HepG2 (cell line): ENCODE results near the gene FAM20C. TPM values are rescaled to one million over a fixed set of nuclear protein-coding genes. Genes with fewer than 3 reads are reported as not detected.

Experiments
- ARID5B ChIP-seq: IDR thresholded peaks from 2 replicates; pipeline ENCODE4 v1.4.0; 2020; ENCODE audit warnings: mild to moderate bottlenecking, missing genetic modification reagents
- CCAR2 ChIP-seq: fragments of 200-400 bp; formaldehyde crosslinking; optimal IDR thresholded peaks from 2 replicates; pipeline ENCODE3; 2018; ENCODE audit warnings: low read depth, mild to moderate bottlenecking, low read length, moderate library complexity
- CTCF ChIP-seq: sonication (generic); formaldehyde crosslinking; IDR thresholded peaks from 2 replicates; pipeline ENCODE4 v1.5.0; 2020; ENCODE audit warnings: mild to moderate bottlenecking, missing genetic modification reagents, moderate library complexity
- HOXA3 ChIP-seq: sonication (generic); formaldehyde crosslinking; IDR thresholded peaks from 2 replicates; pipeline ENCODE4 v1.5.0; 2020; ENCODE audit warnings: missing genetic modification reagents
- IKZF1 ChIP-seq: fragments of 450-650 bp; IDR thresholded peaks from 2 replicates; pipeline ENCODE4 v1.7.1; 2016
- IRF1 ChIP-seq: sonication (generic); formaldehyde crosslinking; IDR thresholded peaks from 2 replicates; pipeline ENCODE4 v1.4.0; 2020; ENCODE audit warnings: low read depth, mild to moderate bottlenecking, missing genetic modification reagents
- MYNN ChIP-seq: sonication (generic); formaldehyde crosslinking; IDR thresholded peaks from 2 replicates; pipeline ENCODE4 v1.4.0; 2020; ENCODE audit warnings: mild to moderate bottlenecking, low read depth, missing genetic modification reagents
- MYPOP ChIP-seq: sonication (generic); formaldehyde crosslinking; IDR thresholded peaks from 2 replicates; pipeline ENCODE4 v1.8.1; 2023; ENCODE audit warnings: mild to moderate bottlenecking, moderate library complexity, missing genetic modification reagents
- SPEN ChIP-seq: sonication (generic); formaldehyde crosslinking; IDR thresholded peaks from 2 replicates; pipeline ENCODE4 v1.5.1; 2020; ENCODE audit warnings: low read depth, mild to moderate bottlenecking, missing genetic modification reagents
- UBTF ChIP-seq: sonication (generic); formaldehyde crosslinking; IDR thresholded peaks from 2 replicates; pipeline ENCODE4 v1.4.0; 2020; ENCODE audit warnings: mild to moderate bottlenecking, missing genetic modification reagents
- ZBTB34 ChIP-seq: sonication (generic); formaldehyde crosslinking; IDR thresholded peaks from 2 replicates; pipeline ENCODE4 v1.8.0; 2022; ENCODE audit warnings: mild to moderate bottlenecking, missing genetic modification reagents
- ZNF451 ChIP-seq: sonication (generic); formaldehyde crosslinking; IDR thresholded peaks from 2 replicates; pipeline ENCODE4 v1.5.0; 2020; ENCODE audit warnings: mild to moderate bottlenecking, missing genetic modification reagents
- ZNF503 ChIP-seq: sonication (generic); formaldehyde crosslinking; IDR thresholded peaks from 2 replicates; pipeline ENCODE4 v1.4.0; 2020; ENCODE audit warnings: missing genetic modification reagents
- ZNF7 ChIP-seq: IDR thresholded peaks from 2 replicates; pipeline ENCODE4 v1.6.1; 2016; ENCODE audit warnings: missing biosample characterization, missing genetic modification reagents
- polyA plus RNA-seq, 8 experiments: library from polyadenylated mRNA; depleted of rRNA in 3 of 8; stranded (reverse) in 7 of 8; unstranded in 1 of 8; fragments of >200 nt; fragmentation: Illumina TruSeq in 4 of 8; extraction: Trizol in 4 of 8; gene quantifications; 2 replicates each; pipeline versions ENCODE4 v1.2.1 to v1.2.3, GENCODE V29; 2011 to 2016; ENCODE audit warnings: low read depth in 4 of 8, missing spikeins in 1 of 8, mixed read lengths in 1 of 8; ENCODE audit not compliant: insufficient read depth in 1 of 8
- total RNA-seq, 5 experiments: library from RNA; depleted of rRNA; stranded (reverse); fragments of >200 nt; fragmentation: Illumina TruSeq; extraction: Trizol; gene quantifications; 2 replicates each; pipeline ENCODE4 v1.2.3, GENCODE V29; 2016; ENCODE audit warnings: low read depth in 1 of 5

FAM20C gene
- total and polyA plus RNA-seq, 2 of the 13 experiments (the other 11 are each of a cell fraction or from before 2014, with no cell fraction given): 11.9 to 19.9 TPM

- TF ChIP-seq IKZF1: no peak
- no peak for TF ChIP-seq IRF1 (CRISPR knock-in tag)
- peak; percentile 61; the same call in 1 of the 2 replicates for TF ChIP-seq MYPOP (CRISPR knock-in tag)
- TF ChIP-seq SPEN (CRISPR knock-in tag): peak; percentile 29; the same call in 1 of the 2 replicates
- no peak for TF ChIP-seq CCAR2
- peak; percentile 33; the same call in 1 of the 2 replicates for TF ChIP-seq UBTF
- no peak for TF ChIP-seq ZNF503 (CRISPR knock-in tag)
- peak; percentile 69 for TF ChIP-seq HOXA3 (CRISPR knock-in tag)
- peak; percentile 27; the same call in 1 of the 2 replicates for TF ChIP-seq ZNF451 (CRISPR knock-in tag)
- no peak for TF ChIP-seq MYNN
- no peak for TF ChIP-seq ZNF7 (CRISPR knock-in tag)
- no peak for TF ChIP-seq CTCF (CRISPR knock-in tag)
- peak; percentile 59 for TF ChIP-seq ARID5B (CRISPR knock-in tag)
- TF ChIP-seq ZBTB34 (CRISPR knock-in tag): peak; percentile 91
Measured at GRCh38 chr7:197413-198335, 5.3 kb downstream of the FAM20C start (continued).
